Activated CD4-positive, alpha-beta T cell treated with anti-CD3 and anti-CD28 coated beads, Interleukin-2, amount 10 ng/mL, durations not matched to agents 7 days and 5 days (primary cell): ENCODE results near the gene CD58. TPM values are rescaled to one million over a fixed set of nuclear protein-coding genes. Genes with fewer than 3 reads are reported as not detected.
A peak's percentile ranks its signal among the peaks of the same experiment; 100 is the strongest.
"Not testable (repeated sequence)": the region's sequence is repeated elsewhere in the genome, so short reads cannot be mapped to it uniquely, and the experiment has no call there.

ENCODE experiments used
- CTCF ChIA-PET: fragments of 350-600 bp; sonication (Branson Sonifier 250); formaldehyde crosslinking; loops from one replicate; lab custom pipeline; 2021; ENCODE audit warnings: antibody characterized with exemption; lab: Charles Lee
- POLR2A ChIA-PET: fragments of 350-600 bp; sonication (Branson Sonifier 250); formaldehyde crosslinking; loops from one replicate; lab custom pipeline; 2021; ENCODE audit warnings: antibody characterized with exemption; lab: Charles Lee
- DNase-seq: peaks from one replicate; pipeline ENCODE4 v3.0.0-alpha.2; 2020
- H3K27ac Mint-ChIP-seq: one replicate; pipeline ENCODE4 v1.8.0; 2021; ENCODE audit warnings: mild to moderate bottlenecking, moderate library complexity, mixed read lengths
- H3K27me3 Mint-ChIP-seq: one replicate; pipeline ENCODE4 v1.8.0; 2021; ENCODE audit warnings: mixed read lengths
- H3K36me3 Mint-ChIP-seq: one replicate; pipeline ENCODE4 v1.8.0; 2021; ENCODE audit warnings: low read depth, mixed read lengths
- H3K4me1 Mint-ChIP-seq: one replicate; pipeline ENCODE4 v1.8.0; 2021; ENCODE audit warnings: mixed read lengths
- H3K4me3 Mint-ChIP-seq: one replicate; pipeline ENCODE4 v1.8.0; 2021; ENCODE audit warnings: mild to moderate bottlenecking, moderate library complexity, mixed read lengths
- H3K9me3 Mint-ChIP-seq: one replicate; pipeline ENCODE4 v1.8.0; 2021; ENCODE audit warnings: mixed read lengths
- total RNA-seq, 2 experiments: library from RNA; stranded (reverse); gene quantifications; one replicate each; pipeline ENCODE4 v1.2.3, GENCODE V29; 2021

CD58 gene
- total RNA-seq, 2 experiments from 2014 or later: 22.5 to 29.2 TPM

DNA sequence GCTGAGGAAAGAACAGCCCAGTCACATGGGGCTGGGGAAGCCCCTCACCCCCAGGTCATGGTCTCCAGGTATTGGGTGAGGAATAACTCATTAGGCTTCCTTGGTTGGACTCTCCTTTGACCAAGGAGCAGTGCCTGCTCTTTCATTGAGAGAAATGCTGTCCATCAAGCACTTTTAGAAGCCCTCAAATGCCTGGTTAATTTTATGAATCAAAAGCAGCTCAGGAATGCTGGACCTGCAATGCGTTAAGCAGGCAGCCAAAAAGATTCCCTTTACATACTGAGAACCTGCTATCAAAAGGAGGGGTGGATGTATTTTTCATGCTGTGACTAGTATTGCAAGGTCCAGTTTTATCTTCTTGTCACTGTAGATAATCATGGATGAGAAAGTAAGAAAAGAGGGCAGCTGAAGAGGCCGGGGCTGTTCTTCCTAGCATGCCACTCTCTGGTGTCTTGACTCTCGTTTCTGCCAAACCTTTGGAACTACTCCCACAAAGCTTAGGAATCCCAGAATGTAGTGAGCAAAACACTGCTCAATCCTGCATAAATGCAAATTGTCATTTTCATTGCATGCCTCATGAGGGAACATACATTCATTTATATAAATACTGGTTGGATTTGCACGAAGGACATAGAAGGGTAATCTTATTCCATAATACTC lies 2.1 kb upstream of the CD58 start:
- H3K4me3 Mint-ChIP-seq: no peak overlapping the region
- H3K4me1 Mint-ChIP-seq: peaks cover 48% of the 10 kb centered on the region
- peaks cover 3% of the 10 kb centered on the region for H3K27me3 Mint-ChIP-seq
- peaks cover 14% of the 10 kb centered on the region for H3K36me3 Mint-ChIP-seq
- no peak overlapping the region for H3K27ac Mint-ChIP-seq
- DNase-seq: no peak
- POLR2A ChIA-PET: no interaction called here
- no peaks in the 10 kb centered on the region for H3K9me3 Mint-ChIP-seq
- CTCF ChIA-PET: interaction anchor here (0.5 to 1.2 kb wide), 5 partner anchors 36 to 434 kb away, joined by 3 to 4 read pairs (median 3); no protein-coding TSS in a partner anchor

GRCh38 chr1:116572099-116572498 lies 1.3 kb upstream of the CD58 start:
- H3K9me3 Mint-ChIP-seq: no peaks in the 10 kb centered on the region
- peak overlapping the region; percentile 82 for H3K4me3 Mint-ChIP-seq
- peaks cover 52% of the 10 kb centered on the region for H3K4me1 Mint-ChIP-seq
- POLR2A ChIA-PET: no interaction called here
- H3K27me3 Mint-ChIP-seq: peaks cover 3% of the 10 kb centered on the region
- no peak for DNase-seq
- H3K27ac Mint-ChIP-seq: peak overlapping the region; percentile 81
- H3K36me3 Mint-ChIP-seq: peaks cover 17% of the 10 kb centered on the region
- CTCF ChIA-PET: interaction anchor here (0.6 to 1.2 kb wide), 4 partner anchors 35 to 1485 kb away, joined by 3 to 4 read pairs (median 3); no protein-coding TSS in a partner anchor

DNA sequence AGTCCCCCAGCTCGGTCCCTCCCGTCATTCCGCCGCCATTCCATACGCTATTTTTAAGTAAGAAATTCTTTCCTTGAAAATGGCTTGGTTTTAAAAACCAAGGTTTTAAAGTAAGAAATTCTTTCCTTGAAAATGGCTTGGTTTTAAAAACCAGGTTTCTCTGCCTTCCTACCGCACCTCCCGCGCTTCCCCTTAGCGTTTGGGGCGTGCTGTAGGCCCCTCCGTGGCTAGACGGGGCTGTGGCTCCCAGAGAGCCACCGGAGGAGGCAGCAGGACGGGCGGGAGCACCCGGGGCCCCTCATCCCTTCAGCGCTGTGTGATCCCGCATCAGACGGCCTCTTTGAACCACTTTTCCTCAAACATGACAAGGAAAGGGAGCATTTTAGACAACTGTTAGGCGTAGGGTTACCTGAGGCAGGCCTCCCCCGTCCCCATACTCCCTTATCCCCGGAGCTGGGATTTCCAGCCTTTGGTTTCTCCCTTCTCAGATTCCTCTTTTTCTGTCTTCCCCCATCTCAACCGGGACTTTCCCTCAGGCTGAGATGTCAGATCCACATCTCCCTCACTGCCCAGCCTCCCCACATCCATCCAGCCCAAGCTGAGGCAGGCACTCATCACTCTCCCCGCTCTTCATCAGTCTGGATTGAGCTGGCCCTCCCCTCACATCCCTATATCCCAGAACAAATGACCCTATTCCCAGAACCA lies 541 bp upstream of the CD58 start:
- POLR2A ChIA-PET: no interaction called here
- Mint-ChIP-seq H3K36me3 (peaks cover 21% of the 10 kb centered on the region), H3K27me3 (peaks cover 3% of the 10 kb centered on the region), H3K4me3 (peak overlapping the region; percentile 82), H3K9me3 (no peaks in the 10 kb centered on the region), H3K4me1 (peaks cover 56% of the 10 kb centered on the region), H3K27ac (peak overlapping the region; percentile 81)
- no peak for DNase-seq
- CTCF ChIA-PET: interaction anchor here (0.9 to 1.2 kb wide), 4 partner anchors 35 to 881 kb away, joined by 3 to 4 read pairs (median 3); no protein-coding TSS in a partner anchor

DNA sequence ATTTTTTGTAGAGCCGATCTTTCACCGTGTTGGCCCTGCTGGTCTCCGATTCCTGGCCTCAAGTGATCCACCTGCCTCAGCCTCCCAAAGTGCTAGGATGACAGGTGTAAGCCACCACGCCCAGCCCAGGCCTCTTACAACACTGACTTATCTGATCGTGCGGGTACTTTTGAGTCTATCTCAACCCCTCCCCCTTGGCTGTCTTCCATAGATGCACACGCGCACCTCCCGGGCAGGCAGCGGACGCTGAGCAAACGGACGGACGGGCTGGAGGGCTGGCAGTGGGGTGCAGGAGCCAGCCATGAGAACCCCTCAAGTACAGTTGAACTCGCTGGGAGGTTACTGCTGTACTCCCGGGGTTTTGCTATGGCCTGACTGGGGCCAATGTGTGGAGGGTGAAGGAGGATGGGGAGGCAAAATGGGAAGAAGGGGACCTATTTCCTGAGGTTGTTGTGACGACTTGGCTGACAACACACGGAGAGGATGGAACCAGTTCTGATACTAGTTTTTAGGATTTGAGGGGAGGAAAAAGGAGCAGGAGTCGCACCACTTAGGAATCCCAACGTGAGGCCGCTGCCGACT lies 959 bp downstream of the CD58 start:
- peak; percentile 36 for DNase-seq
- POLR2A ChIA-PET: no interaction called here
- peak overlapping the region; percentile 82 for H3K4me3 Mint-ChIP-seq

GRCh38 chr1:116569381-116569670 lies 1.5 kb downstream of the CD58 start:
- Mint-ChIP-seq H3K27ac (peak overlapping the region; percentile 82), H3K27me3 (peaks cover 3% of the 10 kb centered on the region), H3K4me3 (peak overlapping the region; percentile 82), H3K4me1 (peaks cover 56% of the 10 kb centered on the region), H3K36me3 (peaks cover 38% of the 10 kb centered on the region), H3K9me3 (peaks cover 7% of the 10 kb centered on the region)
- ChIA-PET POLR2A (interaction anchor here (0.8 kb wide), 1 partner anchor 55 kb away, joined by 3 read pairs; no protein-coding TSS in a partner anchor), CTCF (interaction anchor here (0.6 to 1.1 kb wide), 9 partner anchors 11 to 526 kb away, joined by 3 to 7 read pairs (median 3); no protein-coding TSS in a partner anchor)
- no peak for DNase-seq

More for the DNA sequence above, 959 bp downstream of the CD58 start:
- H3K4me1 Mint-ChIP-seq: peaks cover 59% of the 10 kb centered on the region
- H3K27ac Mint-ChIP-seq: peak overlapping the region; percentile 82
- CTCF ChIA-PET: interaction anchor here (0.6 to 1.1 kb wide), 8 partner anchors 12 to 525 kb away, joined by 3 to 7 read pairs (median 4); no protein-coding TSS in a partner anchor
- H3K36me3 Mint-ChIP-seq: peaks cover 34% of the 10 kb centered on the region
- peaks cover 3% of the 10 kb centered on the region for H3K27me3 Mint-ChIP-seq
- H3K9me3 Mint-ChIP-seq: peaks cover 3% of the 10 kb centered on the region

DNA sequence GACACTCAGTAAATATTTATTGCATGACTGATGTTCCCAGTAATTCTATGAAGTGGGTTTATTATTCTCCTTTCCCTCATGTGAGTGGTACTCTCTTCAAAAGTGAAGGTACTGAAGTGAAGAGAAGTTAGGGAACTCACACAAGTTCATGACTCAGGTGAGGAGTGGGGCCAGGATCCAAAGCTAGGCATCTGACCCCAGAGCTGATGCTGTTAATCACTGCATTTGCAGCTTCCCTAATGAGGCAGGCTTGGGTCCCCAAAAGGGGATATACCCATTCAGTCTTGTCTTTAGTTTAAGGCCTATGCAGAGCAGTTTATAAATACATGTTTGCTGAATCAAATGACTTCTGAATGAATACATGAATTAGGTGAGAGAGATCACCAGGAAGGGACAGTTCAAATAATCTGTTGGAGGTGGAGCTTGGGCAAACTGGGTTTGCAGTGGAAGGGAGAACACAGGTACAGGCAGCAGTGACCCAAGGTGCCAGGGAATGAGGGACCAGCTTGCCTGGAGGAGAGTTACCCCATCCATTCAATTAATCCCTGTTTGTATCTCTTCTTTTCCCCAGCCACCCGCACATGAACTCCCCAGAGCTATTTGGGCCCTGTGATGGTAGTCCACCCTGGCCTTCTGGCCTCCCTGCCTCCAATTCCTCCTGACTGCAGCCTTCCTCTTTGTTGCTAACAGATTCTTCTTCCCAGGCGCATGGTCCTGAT lies 2.0 kb downstream of the CD58 start:
- Mint-ChIP-seq H3K27me3 (peaks cover 3% of the 10 kb centered on the region), H3K4me3 (peak overlapping the region; percentile 82), H3K9me3 (peaks cover 13% of the 10 kb centered on the region), H3K4me1 (peaks cover 55% of the 10 kb centered on the region), H3K27ac (peak overlapping the region; percentile 82), H3K36me3 (peaks cover 43% of the 10 kb centered on the region)
- CTCF ChIA-PET: interaction anchor here (0.6 to 1.1 kb wide), 8 partner anchors 11 to 288 kb away, joined by 3 to 7 read pairs (median 3); no protein-coding TSS in a partner anchor
- POLR2A ChIA-PET: interaction anchor here (0.8 kb wide), 1 partner anchor 54 kb away, joined by 3 read pairs; no protein-coding TSS in a partner anchor
- no peak for DNase-seq

DNA sequence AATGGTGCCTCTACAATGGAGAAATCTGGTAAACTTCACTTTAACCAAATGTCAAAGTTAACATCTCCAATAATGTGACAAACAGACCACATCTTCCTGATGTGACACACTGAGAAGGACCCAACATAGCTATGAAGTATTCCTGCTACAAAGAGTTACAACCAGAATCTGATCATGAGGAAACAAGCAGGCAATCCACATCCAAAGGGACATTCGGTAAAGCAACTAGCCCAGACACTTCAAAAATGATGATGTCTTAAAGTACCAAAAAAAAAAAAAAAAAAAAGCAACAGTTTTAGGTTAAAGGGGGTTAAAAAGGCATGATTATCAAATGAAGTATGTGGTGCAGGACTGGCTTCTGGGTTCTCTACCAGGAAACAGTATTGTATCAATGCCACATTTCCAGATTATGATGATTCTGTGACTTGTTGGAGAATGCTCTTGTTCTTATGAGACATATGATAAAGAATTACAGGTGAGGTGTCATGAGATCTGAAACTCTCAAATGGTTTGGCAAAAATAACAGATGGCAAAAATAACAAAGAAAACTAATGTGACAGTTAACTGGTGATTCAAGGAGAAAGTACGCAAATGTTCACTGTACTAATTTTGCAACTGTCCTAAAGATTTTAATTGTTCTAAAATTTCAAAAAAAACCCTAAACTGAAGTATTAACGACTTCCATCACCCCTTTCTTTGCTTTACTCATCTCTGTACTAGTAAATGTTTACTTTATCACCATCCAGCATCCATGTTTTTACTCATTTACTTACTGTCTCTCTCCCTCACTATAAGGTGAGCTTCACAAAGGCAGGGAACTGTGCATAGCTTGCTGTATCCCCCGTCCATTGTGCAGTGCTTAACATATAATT lies 2.8 kb downstream of the CD58 start:
- H3K36me3 Mint-ChIP-seq: peaks cover 51% of the 10 kb centered on the region
- H3K4me1 Mint-ChIP-seq: peaks cover 56% of the 10 kb centered on the region

DNA sequence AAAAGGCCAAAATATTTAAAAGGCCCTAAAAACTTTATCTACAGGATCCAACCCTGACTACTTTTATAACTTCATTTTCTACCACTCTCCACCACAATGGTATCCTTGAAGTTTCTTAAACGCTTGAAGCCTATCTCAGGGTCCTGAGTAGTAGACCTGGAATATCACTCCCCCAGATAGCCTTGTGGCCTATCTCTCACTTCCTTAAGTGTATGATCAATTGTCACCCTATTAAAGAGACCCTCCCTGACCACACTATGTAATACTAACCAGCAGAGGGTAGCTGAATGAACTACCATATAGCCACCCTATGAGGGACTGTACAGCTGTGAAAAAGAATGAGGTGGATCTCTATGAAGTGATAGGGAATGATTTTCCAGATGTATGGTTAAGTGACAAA lies 5.6 kb downstream of the CD58 start:
- H3K27me3 Mint-ChIP-seq: no peaks in the 10 kb centered on the region
- peaks cover 28% of the 10 kb centered on the region for H3K9me3 Mint-ChIP-seq
- no peak overlapping the region for H3K4me3 Mint-ChIP-seq
- CTCF ChIA-PET: no interaction called here
- POLR2A ChIA-PET: interaction anchor here (0.5 kb wide), 1 partner anchor 175 kb away, joined by 3 read pairs; no protein-coding TSS in a partner anchor
- no peak for DNase-seq
- peaks cover 63% of the 10 kb centered on the region for H3K36me3 Mint-ChIP-seq
- H3K4me1 Mint-ChIP-seq: peaks cover 64% of the 10 kb centered on the region
- H3K27ac Mint-ChIP-seq: no peak overlapping the region

More for the DNA sequence above, 2.8 kb downstream of the CD58 start:
- Mint-ChIP-seq H3K27ac (no peak overlapping the region), H3K4me3 (no peak overlapping the region), H3K9me3 (peaks cover 20% of the 10 kb centered on the region), H3K27me3 (peaks cover 3% of the 10 kb centered on the region)
- POLR2A ChIA-PET: no interaction called here
- CTCF ChIA-PET: interaction anchor here (0.6 to 1.2 kb wide), 4 partner anchors 12 to 542 kb away, joined by 3 read pairs; no protein-coding TSS in a partner anchor
- DNase-seq: no peak

GRCh38 chr1:116564426-116564825 lies 6.4 kb downstream of the CD58 start:
- no peak for DNase-seq
- Mint-ChIP-seq H3K9me3 (peaks cover 28% of the 10 kb centered on the region), H3K27ac (no peak overlapping the region), H3K4me1 (peaks cover 61% of the 10 kb centered on the region), H3K27me3 (no peaks in the 10 kb centered on the region), H3K4me3 (no peak overlapping the region), H3K36me3 (peaks cover 57% of the 10 kb centered on the region)
- POLR2A ChIA-PET: no interaction called here
- CTCF ChIA-PET: interaction anchor here (0.8 kb wide), 1 partner anchor 66 kb away, joined by 3 read pairs; no protein-coding TSS in a partner anchor

DNA sequence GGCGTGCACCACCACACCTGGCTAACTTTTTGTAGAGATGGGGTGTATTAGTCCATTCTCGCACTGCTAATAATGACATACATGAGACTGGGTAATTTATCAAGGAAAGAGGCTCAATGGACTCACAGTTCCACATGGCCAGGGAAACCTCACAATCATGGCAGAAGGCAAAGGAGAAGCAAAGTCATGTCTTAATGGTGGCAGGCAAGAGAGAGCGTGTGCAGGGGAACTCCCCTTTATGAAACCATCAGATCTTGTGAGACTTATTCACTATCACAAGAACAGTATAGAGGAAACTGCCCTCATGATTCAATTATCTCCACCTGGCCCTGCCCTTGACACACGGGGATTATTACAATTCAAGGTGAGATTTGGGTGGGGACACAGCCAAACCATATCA lies 8.4 kb downstream of the CD58 start:
- peaks cover 49% of the 10 kb centered on the region for H3K36me3 Mint-ChIP-seq

DNA sequence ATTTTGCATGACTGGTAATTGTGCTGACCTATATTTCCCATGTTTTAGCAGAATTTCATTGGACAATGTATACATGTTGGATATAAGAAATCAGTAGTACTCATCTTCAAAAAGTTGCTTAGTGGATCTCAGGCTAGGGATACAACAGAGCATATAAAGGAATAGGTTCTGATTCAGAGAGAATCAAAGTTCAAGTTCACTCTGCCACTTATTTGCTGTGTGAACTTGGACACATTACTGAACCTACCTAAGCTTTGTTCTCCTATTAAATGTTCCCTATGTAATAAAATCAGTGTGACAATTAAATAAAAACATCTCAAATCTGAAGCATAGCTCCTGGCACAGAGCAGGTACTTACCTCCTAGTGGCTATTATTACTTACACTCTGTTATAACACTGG lies 9.3 kb downstream of the CD58 start:
- ChIA-PET POLR2A (no interaction called here), CTCF (no interaction called here)
- DNase-seq: no peak
- no peaks in the 10 kb centered on the region for H3K27me3 Mint-ChIP-seq
- H3K9me3 Mint-ChIP-seq: peaks cover 28% of the 10 kb centered on the region
- H3K4me1 Mint-ChIP-seq: peaks cover 64% of the 10 kb centered on the region
- H3K4me3 Mint-ChIP-seq: no peak overlapping the region
- H3K27ac Mint-ChIP-seq: no peak overlapping the region
- H3K36me3 Mint-ChIP-seq: peaks cover 46% of the 10 kb centered on the region

More for the DNA sequence above, 8.4 kb downstream of the CD58 start:
- H3K4me3 Mint-ChIP-seq, H3K27me3 Mint-ChIP-seq, H3K27ac Mint-ChIP-seq, POLR2A ChIA-PET, DNase-seq: not testable (repeated sequence)
- Mint-ChIP-seq H3K9me3 (peaks cover 28% of the 10 kb centered on the region), H3K4me1 (peaks cover 60% of the 10 kb centered on the region)
- CTCF ChIA-PET: interaction anchor here (0.6 kb wide), 1 partner anchor 203 kb away, joined by 3 read pairs; no protein-coding TSS in a partner anchor
